ENCODE measurements around the gene BDKRB1.

BDKRB1 gene

GRCh38 chr14:96285667-96286066, 29.7 kb downstream of the BDKRB1 start:
- DNase-seq: no peak

- DNase-seq: no peak
Measured at GRCh38 chr14:96286251-96286650, 30.2 kb downstream of the BDKRB1 start.

- DNase-seq: no peak
Measured at GRCh38 chr14:96287856-96288255, 31.8 kb downstream of the BDKRB1 start.

GRCh38 chr14:96294246-96294645, 38.2 kb downstream of the BDKRB1 start:
- no peak for DNase-seq

- DNase-seq: no peak
Measured at GRCh38 chr14:96297000-96297399, 41.0 kb downstream of the BDKRB1 start.

GRCh38 chr14:96297997-96298515, 42.0 kb downstream of the BDKRB1 start:
- DNase-seq: no peak

- no peak for DNase-seq
Measured at GRCh38 chr14:96299441-96299840, 43.4 kb downstream of the BDKRB1 start.

- DNase-seq: no peak
Measured at GRCh38 chr14:96303981-96304380, 48.0 kb downstream of the BDKRB1 start.

- DNase-seq: no peak
Measured at GRCh38 chr14:96304956-96305355, 48.9 kb downstream of the BDKRB1 start.

GRCh38 chr14:96307434-96307833, 51.4 kb downstream of the BDKRB1 start:
- DNase-seq: no peak

GRCh38 chr14:96309133-96309895, 53.3 kb downstream of the BDKRB1 start:
- DNase-seq: no peak

GRCh38 chr14:96309896-96310330, 53.9 kb downstream of the BDKRB1 start:
- DNase-seq: no peak

- DNase-seq: no peak
Measured at GRCh38 chr14:96310906-96311305, 54.9 kb downstream of the BDKRB1 start.
